ENCODE results near the gene MBD4.

DNA sequence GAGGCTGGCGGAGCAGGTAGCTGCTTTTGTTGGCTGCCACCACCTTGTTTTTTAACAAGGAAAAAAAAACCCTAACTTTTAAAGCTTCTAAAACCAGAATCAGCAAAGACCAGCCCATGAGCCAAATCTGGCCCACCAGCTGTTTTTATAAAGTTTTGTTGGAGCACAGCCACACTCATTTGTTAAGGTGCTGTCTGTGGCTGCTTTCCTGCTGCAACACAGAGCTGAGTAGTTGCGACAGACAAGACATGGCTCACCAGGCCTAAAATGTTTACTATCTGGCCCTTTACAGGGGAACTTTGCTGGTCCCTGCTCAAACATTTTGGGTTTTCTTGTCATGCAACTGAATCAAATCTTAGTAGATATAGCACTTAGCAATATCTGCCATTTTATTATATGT, 30.2 kb downstream of the MBD4 start:
- TF ChIP-seq POLR2A (IDR thresholded peaks at IDR 0.05) (no peak), POLR2AphosphoS5 (IDR thresholded peaks at IDR 0.05) (no peak)
